DMS114 treated with DMSO at 0.1 percent for 48 hours (cell line): ENCODE results near the gene TASP1.
"Not testable (repeated sequence)": the region's sequence is repeated elsewhere in the genome, so short reads cannot be mapped to it uniquely, and the experiment has no call there.

Source experiments
- DNase-seq: peaks from one replicate; lab custom pipeline; 2025; ENCODE audit not compliant: unreplicated experiment; lab: John Stamatoyannopoulos, UW

The TASP1 gene

DNA sequence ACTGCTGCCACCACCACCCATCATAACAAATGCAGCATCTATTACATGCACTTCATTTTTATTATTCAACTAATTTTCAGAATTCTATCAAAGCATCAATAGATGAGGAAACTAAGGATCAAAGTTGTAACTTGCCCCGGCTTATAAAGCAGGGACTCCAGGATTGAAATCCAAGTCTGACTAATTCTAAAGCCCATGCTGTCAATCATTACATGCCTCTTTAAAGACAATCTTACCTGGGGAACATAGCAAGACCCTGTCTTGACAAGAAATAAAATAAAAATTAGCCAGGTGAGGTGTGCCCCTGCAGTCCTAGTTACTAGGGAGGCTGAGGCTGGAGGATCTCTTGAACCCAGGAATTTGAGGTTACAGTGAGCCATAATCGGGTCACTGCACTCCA lies 235.3 kb downstream of the TASP1 start:
- DNase-seq = no peak

DNA sequence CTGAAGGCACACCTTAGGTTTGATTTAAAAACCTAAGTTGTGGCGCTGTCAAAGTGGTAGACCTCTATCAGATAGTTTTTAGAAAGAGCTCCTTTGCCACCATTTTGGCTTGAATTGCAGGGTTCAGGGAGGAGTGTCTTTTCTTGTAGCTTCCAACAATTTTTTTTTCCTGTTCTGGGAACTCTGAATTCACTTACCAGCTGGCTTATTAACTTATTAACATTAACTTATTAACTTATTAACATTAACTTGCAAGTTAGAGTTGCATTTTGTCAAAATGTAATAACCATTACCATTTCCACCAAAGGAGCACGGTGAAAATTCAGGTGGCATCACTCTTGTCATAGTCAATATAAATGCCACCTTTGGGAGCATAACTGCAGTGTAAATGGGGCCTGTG lies 235.7 kb downstream of the TASP1 start:
- no peak for DNase-seq

- no peak for DNase-seq
Observed at GRCh38 chr20:13402171-13402760, 236.5 kb downstream of the TASP1 start.

GRCh38 chr20:13401596-13401995 lies 237.1 kb downstream of the TASP1 start:
- no peak for DNase-seq

DNA sequence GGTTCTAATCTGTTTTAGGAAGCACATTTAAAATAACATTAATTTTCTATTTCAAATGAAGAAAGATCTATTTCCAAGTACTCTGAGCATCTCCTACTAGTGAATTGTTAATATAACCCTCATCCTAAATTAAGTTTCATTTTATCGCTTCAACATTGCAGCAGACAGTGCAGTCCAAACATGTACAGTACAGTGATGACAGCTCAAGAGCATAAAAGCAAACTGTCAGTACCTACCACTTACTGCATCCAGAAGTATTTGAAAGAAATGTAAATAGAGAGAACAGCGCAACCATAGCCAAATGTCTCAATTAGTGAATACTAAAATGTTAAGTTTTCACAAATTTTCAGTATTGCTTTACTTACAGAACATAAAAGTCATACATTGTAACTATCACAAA lies 238.3 kb downstream of the TASP1 start:
- no peak for DNase-seq

DNA sequence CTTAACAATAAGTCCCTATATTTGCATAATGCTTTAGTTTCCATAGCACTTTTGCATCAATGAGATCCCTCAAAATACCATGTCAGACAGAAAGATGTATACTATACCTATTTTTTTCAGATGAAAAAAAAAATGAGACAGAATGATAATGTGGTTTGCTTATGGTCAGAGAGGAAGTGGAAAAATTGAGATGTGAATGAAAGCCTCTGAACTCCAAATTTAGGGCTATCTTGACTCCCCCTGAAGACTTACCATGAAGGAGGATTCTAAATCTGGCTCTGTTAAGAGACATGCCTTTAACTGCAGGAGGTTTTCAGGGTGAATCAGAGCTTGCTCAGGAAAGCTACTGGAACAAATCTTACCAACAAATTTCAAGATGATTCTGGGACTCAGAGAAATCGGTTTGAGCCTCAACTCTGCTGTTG lies 241.4 kb downstream of the TASP1 start:
- no peak for DNase-seq

DNA sequence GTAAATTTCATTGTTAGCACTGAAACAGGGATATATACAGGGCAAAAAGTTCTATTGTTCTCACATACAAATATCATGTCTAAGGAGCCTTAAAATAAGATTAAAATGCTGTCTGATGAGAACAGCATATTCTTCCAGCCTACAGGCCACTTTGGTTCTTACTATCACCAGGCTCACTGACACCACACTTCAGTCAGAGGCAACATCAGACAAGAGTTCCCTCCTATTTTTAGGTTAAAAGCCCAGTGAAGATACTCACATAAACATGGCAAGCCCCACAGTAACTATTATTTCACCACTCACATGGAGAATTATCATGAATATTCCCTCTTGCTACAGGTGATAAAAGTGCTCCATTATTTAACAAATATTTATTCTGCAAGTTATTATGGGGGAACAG lies 241.9 kb downstream of the TASP1 start:
- DNase-seq = no peak

DNA sequence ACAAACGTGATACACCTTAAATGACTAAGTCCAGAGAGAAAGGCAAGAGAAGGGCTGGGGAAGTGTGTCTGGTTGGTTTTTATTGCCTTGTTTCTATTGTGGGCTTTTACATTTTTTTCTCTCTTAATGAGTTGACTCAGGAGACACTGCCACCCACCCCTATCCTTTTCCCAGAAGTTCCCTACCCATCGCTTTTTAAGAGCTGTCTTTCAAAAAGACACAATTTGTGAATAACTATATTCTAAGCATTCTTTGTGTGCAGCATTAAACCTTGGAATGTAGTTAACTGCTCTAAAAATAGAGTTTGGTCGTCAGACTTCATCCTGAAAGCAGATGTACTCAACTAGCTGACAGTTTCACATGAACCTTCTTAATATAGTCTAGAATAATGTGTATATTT lies 242.7 kb downstream of the TASP1 start:
- DNase-seq = no peak

DNA sequence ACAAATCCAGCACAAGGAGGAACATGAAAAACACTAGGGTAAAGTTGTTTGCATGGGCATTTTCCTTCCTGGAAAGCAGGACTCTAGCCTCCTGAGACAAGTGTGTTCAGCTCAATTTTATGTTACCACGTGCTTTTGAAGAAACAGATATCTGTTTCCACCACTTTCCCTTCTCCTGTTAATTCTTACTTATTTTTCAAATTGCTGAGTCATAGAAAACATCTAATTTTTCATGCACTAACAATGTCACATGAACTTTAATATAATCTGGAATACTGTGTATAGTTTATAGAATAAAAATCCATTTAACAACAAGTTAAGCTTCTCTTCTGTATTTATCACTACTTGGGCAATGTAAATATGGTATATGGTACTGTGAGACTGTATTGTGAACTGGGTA lies 243.5 kb downstream of the TASP1 start:
- no peak for DNase-seq

DNA sequence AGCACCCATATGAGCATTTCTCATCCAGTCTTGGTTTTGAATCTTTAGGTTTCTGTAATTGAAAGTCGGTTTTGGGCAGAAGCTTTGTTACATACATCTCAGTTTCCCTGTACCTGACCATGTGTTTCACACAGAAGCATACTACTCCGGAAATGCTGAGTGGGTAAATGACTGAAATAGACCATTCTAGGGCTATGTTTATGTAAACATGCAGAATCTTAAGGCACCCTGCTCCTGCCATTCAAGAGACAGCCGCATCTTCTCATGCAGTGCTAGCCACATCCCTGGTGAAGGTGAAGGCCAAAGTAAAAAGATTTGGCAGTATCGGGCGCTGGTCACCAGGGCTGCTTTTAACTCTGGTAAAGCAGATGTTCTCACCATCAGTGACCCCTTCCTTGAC lies 246.3 kb downstream of the TASP1 start:
- DNase-seq = no peak

DNA sequence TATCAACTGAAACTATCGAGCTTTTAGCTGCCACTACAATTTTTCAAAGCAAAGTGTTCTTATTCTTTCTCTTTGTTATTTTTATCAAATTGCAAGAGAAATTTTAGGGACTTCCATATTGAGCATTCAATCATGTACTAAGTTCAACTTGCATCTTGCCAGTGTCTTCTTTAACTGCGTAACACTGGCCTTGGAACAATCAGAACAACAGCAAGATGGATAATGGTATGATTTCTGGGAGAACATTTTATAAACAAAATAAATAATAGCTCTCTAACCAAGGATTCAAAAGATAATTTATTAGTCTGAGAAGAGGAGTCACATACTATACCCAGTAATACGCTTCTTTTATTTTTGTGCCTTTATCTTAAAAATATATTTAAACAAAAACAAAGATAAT lies 249.6 kb downstream of the TASP1 start:
- DNase-seq = no peak

- no peak for DNase-seq
Observed at GRCh38 chr20:13384132-13384531, 254.6 kb downstream of the TASP1 start.

- DNase-seq = no peak
Observed at GRCh38 chr20:13382786-13383185, 255.9 kb downstream of the TASP1 start.

DNA sequence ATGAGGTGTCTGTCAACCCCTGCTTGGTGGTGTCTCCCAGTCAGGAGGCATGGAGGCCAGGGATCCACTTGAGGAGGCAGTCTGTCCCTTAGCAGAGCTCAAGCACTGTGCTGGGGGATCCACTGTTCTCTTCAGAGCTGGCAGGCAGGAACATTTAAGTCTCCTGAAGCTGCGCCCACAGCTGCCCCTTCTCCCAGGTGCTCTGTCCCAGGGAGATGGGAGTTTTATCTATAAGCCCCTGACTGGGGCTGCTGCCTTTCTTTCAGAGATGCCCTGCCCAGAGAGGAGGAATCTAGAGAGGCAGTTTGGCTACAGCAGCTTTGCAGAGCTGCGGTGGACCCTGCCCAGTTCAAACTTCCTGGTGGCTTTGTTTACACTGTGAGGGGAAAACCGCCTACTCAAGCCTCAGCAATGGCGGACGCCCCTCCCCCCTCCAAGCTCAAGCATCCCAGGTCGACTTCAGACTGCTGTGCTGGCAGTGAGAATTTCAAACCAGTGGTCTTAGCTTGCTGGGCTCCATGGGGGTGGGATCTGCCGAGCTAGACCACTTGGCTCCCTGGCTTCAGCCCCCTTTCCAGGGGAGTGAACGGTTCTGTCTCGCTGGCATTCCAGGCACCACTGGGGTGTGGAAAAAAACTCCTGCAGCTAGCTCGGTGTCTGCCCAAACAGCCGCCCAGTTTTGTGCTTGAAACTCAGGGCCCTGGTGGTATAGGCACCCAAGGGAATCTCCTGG lies 258.1 kb downstream of the TASP1 start:
- DNase-seq = not testable (repeated sequence)

DNA sequence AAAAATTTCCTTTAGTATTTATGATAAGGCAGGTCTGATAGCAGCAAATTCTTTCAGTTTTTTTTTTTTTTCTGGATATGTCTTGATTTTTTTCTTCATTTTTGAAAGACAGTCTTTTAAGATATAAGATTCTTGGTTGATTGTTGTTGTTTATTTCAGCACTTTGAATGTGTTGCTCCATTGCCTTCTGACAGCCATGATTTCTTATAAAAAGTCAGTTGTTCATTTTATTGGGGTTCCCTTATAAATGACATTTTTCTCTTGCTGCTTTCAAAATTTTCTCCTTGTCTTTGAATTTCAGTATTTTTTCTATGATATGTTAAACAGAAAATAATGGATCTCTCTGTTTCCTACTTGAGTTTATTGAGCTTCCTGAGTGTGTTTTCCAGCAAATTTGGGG lies 265.3 kb downstream of the TASP1 start:
- DNase-seq = no peak

DNA sequence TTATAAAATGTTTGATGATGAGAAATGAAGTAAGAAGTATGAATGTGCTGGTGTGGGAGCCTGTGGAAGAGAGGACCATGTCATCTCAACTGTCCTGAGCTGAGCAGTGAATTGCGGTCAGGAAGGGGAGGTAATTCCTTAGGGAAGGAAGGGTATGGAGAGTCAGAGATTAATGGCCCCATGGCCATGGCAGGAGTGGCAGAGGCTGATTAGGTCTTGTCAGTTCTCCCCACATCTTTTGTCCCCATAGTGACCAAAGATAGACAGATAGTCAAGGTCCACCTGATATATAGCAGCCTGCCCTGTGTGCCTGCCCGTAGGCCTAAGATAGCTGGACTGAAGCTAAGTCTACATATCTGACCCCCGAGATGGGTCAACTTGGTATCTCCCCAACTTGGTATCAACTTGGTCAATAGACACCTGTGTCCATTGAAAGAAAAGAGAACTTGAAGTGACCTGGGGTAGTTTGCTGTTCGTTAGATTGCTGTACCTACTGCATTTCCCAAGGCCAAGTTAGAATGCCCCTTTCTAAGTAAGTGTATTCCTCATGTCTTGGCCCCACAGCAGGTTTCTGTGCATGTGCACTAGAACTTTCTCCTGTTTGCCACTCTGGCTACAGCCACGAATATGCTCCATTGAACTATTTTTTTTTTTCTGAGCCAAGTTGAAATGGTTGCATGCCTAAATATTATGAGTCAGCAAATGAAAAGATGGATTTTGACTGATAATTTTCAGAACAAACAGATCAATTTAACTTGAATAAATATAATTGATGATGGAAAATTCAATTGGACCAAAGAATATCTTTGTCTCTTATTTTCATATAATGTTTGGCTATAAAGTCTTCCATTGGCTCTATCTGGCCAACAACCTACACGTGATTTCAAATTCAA lies 274.2 kb downstream of the TASP1 start:
- DNase-seq = no peak

DNA sequence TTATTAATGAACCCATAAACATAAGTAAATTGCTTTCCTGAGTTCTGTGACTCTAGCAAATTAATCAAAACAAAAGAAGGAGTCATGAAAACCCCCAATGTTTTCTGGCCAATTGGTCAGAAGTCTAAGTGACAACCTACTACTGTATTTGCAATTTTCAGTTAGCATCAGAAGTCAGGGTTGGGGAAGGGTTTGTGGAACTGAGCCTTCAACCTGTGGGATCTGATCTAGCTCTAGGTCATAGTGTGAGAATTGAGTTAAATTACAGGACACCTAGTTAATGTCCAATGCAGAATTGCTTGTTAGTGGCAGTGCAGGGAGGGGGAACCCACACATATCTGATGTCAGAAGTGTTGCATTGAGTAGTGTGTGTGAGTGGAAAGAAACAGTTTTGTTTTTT lies 275.3 kb downstream of the TASP1 start:
- DNase-seq = no peak

DNA sequence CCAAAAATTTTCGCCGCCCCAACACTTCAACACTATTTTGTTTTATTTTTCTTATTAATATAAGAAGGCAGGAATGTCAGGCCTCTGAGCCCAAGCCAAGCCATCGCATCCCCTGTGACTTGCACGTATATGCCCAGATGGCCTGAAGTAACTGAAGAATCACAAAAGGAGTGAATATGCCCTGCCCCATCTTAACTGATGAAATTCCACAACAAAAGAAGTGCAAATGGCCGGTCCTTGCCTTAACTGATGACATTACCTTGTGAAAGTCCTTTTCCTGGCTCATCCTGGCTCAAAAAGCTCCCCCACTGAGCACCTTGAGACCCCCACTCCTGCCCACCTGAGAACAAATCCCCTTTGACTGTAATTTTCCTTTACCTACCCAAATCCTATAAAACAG lies 276.6 kb downstream of the TASP1 start:
- not testable (repeated sequence) for DNase-seq

DNA sequence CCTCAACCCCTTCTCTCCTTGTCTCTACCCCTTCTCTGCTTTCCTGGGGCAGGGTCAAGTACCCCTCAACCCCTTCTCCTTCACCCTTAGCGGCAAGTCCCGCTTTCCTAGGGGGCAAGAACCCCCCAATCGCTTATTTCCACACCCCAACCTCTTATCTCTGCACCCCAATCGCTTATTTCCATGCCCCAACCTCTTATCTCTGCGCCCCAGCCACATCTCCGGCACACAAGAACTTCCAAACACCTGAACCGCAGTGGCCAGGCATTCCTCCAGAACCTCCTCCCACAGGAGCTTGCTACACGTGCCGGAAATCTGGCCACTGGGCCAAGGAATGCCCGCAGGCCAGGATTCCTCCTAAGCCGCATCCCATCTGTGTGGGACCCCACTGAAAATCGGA lies 279.8 kb downstream of the TASP1 start:
- not testable (repeated sequence) for DNase-seq

GRCh38 chr20:13357782-13358181 lies 280.9 kb downstream of the TASP1 start:
- not testable (repeated sequence) for DNase-seq

DNA sequence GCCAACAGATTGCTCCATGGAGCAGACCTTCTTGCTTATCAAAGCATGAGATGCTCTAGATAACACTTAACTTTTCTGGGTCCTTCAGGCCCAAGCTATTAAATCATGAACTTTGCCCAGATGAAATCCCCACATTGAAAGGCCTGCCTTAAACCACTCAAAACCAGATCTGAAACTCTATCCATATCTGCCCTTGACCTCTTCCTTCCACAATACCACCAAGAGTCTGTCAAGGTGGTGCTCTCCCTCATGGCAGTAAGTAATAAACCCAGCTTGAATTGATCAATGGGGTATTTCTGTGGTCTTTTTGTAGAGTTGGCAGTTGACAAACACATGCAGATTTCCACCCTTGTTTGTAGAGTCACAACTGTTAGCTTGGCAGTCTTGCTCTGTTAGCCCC lies 282.1 kb downstream of the TASP1 start:
- no peak for DNase-seq

DNA sequence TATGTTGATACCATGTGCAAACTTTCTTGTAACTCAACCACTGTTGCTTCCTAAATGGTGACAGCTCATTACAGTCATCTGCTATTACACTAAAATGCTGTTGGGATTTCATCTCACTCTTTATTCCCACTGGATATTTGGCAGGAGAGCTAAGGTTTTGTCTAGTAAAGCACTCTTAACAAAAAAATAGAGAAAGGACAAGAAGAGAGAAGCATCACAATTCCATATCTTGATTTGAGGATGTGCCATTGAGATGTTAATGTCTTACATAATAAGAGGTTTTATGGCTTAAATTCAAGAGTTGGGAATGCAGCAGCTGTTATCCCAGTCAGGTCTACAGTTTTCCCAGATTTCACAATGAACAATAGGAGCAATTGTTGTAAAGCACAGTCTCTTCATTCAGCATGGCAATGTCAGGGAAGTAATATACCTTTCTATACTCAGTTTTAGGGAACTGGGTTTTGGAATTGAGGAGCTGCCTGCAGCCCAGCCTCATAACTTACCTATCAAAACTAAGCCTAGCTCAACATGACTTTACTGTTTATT lies 282.7 kb downstream of the TASP1 start:
- DNase-seq = no peak
